Measurements from ENCODE around the gene PRPH.

Gene PRPH

GRCh38 chr12:49334226-49334625 lies 39.3 kb downstream of the PRPH start:
- no peak for DNase-seq

DNA sequence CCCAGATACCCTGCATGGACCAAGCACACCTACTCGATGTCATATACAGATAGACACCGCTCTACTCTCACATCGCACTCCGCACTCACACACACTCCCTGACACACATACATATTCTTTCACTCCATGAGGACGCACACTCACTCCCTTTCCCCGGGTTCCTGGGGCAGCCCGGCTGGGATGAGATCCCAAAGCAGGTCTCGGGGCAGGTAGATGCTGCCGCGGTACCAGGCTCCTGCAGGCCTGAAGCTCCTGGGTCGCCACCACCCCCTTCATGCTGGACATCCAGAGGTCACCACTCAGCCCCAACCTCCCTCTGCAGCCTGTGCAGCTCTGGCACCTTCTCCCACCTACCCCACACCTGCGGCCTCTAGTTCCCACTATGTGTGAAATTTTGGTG lies 39.7 kb downstream of the PRPH start:
- DNase-seq: no peak

DNA sequence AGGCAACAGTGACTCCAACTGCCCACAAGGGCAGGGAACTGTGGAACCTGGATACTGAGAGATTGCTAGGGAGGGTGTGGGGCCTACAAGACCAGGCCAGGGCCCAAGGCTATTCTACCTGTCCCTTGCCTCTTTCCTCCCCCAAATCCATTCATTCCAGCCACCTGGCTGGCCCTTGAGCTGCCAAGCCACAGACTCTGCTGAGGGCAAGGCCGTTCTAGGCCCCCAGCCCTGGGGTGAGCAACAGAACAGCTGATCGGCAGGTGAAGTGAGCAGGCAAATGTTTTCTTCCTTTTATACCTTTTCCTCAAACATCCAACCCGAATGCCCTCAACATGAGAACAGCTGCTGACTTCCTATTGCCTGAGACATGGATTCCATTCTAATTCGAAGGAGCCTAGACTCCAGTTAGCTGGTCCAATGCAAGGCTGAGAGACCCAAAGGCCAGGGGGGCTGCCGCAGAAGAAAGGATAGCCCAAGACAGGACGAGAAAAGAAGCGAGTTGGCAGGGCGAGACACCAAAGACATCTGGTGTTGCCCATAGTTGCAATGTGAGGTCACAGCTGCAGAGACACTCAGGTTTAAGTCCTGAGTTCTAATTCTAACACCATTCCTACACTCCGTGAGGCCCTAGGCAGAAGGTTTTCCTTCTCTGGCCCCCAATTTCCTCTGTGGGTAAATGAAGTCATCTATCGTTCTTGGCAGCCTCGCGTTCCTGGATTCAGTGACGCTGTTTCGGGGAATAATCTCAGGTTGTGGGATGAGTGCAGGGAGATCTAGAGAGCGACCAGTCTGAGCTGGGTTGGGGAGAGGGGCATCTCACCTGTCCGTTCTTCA lies 40.4 kb downstream of the PRPH start:
- DNase-seq: no peak

- no peak for DNase-seq
Observed at GRCh38 chr12:49335955-49336644, 41.2 kb downstream of the PRPH start.

DNA sequence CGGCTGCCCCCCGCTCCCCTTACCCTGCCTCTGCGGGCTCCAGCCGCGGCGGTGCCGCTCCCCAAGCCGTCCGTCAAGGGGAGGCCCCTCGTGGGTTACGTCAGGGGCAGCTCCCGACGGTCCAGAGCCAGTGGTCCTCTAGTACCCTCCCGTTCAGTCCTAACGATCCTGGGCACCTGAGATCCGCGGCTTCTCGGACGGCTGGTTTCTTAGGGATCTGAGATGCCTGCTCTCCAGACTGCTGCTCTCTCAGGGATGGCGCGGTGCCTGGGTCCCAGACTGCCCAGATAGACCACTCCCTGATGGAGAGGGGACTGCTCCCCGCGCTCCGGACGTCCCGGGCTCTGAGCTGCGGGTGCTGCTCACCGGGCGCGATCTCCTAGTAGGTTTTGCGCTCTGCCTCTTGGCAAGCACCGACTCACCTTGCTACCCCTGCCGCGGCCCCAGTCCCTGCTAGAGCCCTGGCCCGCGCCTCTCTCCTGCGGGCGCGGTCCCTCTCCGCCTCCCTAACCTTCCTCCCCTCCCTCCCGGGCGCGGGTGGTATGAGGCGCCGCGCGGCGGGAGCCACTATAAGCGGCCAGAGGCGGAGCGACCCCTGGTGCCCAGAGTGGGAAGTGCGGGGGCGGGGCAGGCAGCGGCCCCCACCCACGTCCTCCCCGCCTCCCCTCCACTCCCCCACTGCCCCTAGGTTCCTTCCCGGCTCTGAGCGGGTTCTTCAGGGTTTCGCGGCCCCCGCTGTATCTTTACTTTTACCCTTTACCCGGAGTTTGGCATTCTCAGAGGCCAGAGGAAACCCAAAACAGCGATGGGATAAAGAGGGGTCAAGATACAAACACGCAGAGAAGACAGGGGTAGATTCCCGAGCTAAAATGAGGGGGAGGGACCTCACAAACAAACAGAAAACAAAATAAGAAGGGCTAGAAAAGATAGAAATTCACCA lies 42.0 kb downstream of the PRPH start, which contains the start of gene C1QL4:
Gene C1QL4, minus strand, starts transcription at position 544 of the 940 bp plus-strand sequence. CDS start 711 bp downstream, outside the sequence.
- DNase-seq: peak; percentile 29

- DNase-seq: no peak
Observed at GRCh38 chr12:49338830-49339463, 44.0 kb downstream of the PRPH start.

- no peak for DNase-seq
Observed at GRCh38 chr12:49339464-49339861, 44.5 kb downstream of the PRPH start.

DNA sequence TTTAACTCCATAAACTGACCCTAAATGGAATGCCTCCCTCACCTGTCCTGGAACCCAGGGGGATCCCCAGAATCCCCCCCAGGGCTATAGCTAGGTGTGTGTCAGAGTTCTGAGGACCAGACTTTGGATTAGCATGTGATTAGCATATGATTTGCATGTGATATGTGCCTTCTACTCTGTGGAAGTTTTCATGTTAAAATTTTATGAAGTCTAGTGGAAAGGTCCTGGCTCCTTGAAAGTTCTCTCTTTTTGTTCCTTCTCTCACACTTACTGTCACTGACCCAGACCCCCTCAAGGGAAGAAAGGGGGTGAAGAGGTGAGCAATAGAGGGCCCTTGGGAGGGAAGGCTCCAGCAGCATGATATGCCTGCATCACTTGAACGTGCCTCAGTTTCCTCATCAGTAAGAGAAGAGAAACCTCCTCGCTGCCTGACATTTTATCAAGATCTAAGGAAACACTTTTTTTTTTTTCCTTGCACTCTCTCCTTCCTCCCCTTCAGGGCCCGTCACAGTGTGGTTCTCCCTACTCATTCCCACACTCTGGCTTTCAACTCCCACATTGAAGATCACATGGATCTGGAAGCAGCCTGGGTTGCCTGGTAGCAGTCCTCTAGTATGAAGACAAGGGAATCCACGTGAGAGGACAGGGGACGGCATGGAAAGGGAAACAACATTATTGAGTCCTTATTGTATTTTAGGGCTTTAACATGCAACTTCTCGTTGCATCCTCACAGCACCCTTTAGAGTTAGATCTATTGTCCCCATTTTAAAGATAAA lies 45.3 kb downstream of the PRPH start:
- no peak for DNase-seq

GRCh38 chr12:49340971-49341776 lies 46.2 kb downstream of the PRPH start:
- no peak for DNase-seq

GRCh38 chr12:49341777-49342065 lies 46.8 kb downstream of the PRPH start:
- DNase-seq: no peak

DNA sequence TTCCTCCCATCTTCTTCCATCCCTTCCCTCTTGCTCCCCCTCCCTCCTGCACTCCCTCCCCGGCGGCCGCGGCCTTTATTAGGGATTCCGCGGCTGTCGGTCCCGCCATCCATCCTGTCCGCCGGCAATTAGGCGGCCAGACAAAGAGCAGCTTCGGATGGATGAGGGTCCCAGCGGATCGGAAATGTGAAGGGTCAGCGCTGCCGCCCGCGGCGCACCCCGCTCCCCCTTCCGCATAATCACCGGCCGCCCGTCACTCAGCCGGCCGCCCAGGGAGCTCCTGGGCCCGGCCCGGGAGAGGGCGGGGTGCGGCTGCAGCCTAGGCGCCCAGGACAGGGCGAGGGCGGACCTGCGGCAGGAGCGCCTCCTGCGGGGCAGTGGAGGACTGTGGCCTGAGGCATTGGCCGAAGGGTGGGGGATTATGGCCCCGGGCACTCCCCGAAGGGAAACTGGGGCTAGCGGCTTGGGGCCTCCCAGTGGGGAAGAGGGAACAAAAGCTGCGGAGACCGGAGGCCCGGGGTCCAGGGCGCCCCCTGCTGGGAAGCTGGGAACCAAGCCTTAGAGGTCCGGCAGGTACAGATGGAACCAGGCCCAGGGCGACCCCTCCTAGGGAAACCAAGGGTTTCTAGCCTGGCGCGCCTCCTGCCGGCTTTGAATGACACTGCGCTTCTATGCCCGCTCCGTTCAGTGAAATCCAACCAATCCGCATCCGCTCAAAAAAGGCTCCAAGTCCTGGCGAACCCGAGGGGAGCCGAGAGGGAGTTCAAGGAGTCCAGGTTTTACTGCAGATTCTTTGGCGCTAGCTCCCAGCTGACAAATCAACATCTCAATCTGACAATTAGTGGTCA lies 47.3 kb downstream of the PRPH start:
- DNase-seq: peak; percentile 92

- no peak for DNase-seq
Observed at GRCh38 chr12:49342914-49343731, 48.2 kb downstream of the PRPH start.

DNA sequence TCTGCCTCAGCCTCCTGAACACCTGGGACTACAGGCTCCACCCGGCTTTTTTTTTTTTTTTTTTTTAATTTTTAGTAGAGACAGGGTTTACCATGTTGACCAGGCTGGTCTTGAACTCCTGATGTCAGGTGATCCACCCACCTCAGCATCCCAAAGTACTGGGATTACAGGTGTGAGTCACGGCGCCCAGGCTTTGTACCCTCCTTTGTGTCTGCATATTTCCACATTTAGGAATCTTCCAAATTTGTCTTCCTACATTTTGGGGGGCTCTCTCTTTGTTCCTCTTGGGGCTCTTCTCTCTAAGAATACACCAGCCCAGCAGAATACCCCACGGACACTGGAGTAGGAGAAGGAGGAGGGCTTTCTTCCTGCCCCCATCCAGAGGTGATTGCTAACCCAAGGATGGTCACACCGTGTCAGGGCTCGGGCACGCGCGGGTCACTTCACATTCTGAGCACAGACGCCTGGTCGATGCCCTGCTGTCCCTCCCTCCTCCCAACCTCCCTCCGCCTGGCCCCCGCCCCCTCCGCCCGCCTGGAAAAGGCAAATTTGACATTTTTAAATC lies 49.6 kb downstream of the PRPH start:
- no peak for DNase-seq

DNA sequence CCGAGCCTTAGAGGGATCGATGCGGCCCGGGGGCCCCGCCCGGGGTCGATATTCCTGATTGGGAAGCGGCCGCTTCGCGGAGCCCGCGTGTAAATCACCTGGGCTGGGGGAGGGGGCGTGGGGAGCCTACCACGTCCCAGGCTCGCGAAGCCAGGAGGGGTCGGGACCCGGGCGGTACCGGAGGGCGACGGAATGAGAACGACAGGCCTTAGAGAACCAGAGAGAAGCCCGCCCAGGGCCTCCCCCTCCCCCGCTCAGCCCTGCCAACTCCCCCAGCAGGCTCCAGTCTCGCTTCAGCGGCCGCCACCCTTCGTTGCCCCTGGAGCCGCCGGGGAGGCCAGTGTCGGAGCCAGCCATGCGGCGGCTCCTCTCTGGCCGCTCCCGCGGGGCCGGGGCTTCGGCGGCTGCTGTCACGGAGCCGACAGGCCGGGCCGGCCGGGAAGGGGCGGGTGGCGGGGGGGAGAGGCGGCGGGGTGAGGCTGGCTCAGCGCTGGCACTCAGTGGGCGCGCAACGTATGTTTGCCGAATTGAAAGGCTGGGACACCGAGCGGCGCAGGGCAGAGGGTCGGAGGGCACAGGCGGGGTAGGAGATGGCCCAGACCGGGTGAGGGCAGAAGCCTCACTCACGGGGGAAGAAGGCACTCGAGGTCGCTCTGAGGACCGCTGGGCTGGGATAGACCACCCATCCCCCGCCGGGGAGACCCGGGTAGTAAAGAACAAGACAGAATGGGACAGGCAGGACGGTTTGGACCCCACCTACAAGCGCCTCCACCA lies 50.3 kb downstream of the PRPH start:
- no peak for DNase-seq

DNA sequence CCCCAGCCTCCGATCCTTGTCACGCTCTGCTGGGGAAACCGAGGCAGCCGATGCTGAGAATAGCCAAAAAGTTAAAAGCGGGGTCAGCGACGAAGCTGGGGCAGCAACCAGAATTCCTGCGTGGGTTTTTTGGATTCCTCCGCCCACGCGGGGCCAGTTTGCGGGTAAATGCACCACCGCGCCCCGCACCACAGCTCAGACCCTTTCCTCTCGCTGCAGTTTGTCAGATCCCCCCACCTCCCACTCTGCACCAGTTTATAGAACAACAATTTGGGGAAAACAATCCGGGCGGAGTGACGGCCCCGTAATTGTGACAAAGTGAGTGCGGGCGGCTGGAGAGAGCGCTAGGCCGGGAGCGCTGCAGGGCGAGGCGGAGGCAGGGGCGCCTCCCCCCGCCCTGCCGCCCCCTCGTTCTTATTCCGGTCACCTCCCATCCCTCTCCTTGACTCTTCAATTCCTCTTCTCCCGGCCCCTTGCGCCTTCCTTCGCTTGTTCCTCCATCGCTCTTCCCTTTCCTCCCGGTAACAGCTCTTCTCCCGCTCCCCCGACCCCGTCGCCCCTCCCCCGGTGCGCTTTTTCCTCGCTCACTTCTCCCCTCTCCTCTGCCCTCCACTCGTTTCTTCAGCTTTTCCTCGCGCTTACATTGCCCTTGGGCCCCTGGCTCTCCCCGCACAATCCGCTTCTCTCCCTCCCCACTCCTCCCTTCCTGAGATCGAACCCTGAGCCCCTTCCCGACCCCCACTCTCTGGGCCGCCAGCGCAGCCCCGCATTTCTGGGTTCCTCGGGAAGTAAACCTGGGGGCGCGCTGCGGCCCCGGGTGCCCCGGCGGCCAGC lies 51.1 kb downstream of the PRPH start:
- DNase-seq: no peak

GRCh38 chr12:49346659-49347310 lies 51.8 kb downstream of the PRPH start, which contains the start of gene DNAJC22:
DNAJC22 (plus strand) TSS chr12:49346888; CDS start chr12:49348873, 1,985 bp downstream.
- peak; percentile 64 for DNase-seq

Data from SHP77 treated with DMSO at 0.1 percent for 48 hours (cell line).